Fibroblast of mammary gland (primary cell): ENCODE results near the gene NTSR2.
"Not testable (repeated sequence)": the region's sequence is repeated elsewhere in the genome, so short reads cannot be mapped to it uniquely, and the experiment has no call there.

Experiments
- DNase-seq: peaks from one replicate; pipeline ENCODE4 v3.0.0-alpha.2; 2010; ENCODE audit warnings: low read depth
- H3K4me3 ChIP-seq: 2 replicates; pipeline ENCODE4 v1.5.1; 2011; ENCODE audit warnings: low read depth, mild to moderate bottlenecking, low read length, moderate library complexity; ENCODE audit not compliant: control insufficient read depth
- TF ChIP-seq, protein P1 (sequence below): conservative IDR thresholded peaks from 2 replicates; pipeline ENCODE4 v1.5.1; 2011; ENCODE audit warnings: low read depth, low read length, inconsistent platforms; ENCODE audit not compliant: control insufficient read depth, insufficient read depth

NTSR2 gene

GRCh38 chr2:11665028-11665427 lies 5.0 kb downstream of the NTSR2 start:
- TF ChIP-seq, protein P1, sequence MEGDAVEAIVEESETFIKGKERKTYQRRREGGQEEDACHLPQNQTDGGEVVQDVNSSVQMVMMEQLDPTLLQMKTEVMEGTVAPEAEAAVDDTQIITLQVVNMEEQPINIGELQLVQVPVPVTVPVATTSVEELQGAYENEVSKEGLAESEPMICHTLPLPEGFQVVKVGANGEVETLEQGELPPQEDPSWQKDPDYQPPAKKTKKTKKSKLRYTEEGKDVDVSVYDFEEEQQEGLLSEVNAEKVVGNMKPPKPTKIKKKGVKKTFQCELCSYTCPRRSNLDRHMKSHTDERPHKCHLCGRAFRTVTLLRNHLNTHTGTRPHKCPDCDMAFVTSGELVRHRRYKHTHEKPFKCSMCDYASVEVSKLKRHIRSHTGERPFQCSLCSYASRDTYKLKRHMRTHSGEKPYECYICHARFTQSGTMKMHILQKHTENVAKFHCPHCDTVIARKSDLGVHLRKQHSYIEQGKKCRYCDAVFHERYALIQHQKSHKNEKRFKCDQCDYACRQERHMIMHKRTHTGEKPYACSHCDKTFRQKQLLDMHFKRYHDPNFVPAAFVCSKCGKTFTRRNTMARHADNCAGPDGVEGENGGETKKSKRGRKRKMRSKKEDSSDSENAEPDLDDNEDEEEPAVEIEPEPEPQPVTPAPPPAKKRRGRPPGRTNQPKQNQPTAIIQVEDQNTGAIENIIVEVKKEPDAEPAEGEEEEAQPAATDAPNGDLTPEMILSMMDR, result no peak
- DNase-seq, result no peak
- no peak overlapping the region for H3K4me3 ChIP-seq

- DNase-seq, result peak; percentile 27
- H3K4me3 ChIP-seq, result no peak overlapping the region
- TF ChIP-seq, protein P1, result no peak
Measured at GRCh38 chr2:11663427-11663826, 6.6 kb downstream of the NTSR2 start.

GRCh38 chr2:11662882-11663281 lies 7.1 kb downstream of the NTSR2 start:
- TF ChIP-seq, protein P1, result no peak
- H3K4me3 ChIP-seq, result no peak overlapping the region
- no peak for DNase-seq

GRCh38 chr2:11661891-11662435 lies 8.0 kb downstream of the NTSR2 start:
- H3K4me3 ChIP-seq, result no peak overlapping the region
- TF ChIP-seq, protein P1, result no peak
- no peak for DNase-seq

- not testable (repeated sequence) for DNase-seq, H3K4me3 ChIP-seq
Measured at GRCh38 chr2:11660396-11660795, 9.6 kb downstream of the NTSR2 start.

GRCh38 chr2:11659851-11660250 lies 10.1 kb downstream of the NTSR2 start:
- TF ChIP-seq, protein P1, result no peak
- DNase-seq, result no peak
- H3K4me3 ChIP-seq, result no peak overlapping the region

DNA sequence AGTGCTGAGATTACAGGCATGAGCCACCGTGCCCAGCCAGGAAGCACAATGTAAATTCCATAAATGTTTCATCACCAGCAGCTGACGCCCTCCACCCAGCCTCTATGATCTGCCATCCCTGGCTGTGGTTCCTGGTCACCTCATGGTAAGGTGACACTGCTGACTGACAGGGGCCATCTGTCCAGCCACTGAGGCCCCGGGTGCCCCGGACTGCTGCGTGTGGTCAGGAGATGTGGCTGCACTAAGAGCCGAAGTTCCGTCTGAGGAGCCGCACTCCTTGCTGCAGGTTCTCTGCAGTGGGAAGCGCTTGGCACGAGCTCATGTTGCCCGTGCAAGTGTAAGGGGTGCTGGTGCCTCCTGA lies 10.9 kb downstream of the NTSR2 start:
- H3K4me3 ChIP-seq, result no peak overlapping the region
- DNase-seq, result no peak
- TF ChIP-seq, protein P1, result no peak
